Left forelimb (tissue), 1 donor: ENCODE measurements around the gene GPR89B.
"Not testable (repeated sequence)": the region's sequence is repeated elsewhere in the genome, so short reads cannot be mapped to it uniquely, and the experiment has no call there.

ENCODE experiments used
- DNase-seq: peaks from one replicate; pipeline ENCODE4 v3.0.0-alpha.2; 2018; ENCODE audit warnings: low spot score

The GPR89B gene

GRCh38 chr1:147928236-147929132 lies at the start of gene GPR89B:
Gene GPR89B (plus strand): TSS chr1:147928420. CDS start chr1:147928537, 117 bp downstream.
- DNase-seq: peak; percentile 89

DNA sequence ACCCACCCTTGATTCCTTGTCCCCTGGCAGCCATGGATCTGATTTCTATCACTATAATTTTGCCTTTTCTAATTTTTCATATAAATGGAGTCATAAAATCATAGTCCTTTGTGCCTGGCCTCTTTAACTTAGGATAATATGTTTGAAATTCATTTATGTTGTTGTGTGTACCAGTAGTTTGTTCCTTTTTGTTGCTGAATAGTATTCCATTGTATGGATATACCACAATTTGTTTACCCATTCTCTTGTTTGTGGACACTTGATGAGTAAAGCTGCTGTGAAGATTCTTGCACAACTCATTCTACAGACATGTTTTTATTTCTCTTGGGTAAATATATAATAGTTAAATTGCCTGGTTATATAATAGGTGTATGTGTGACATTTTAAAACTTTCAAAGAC lies 48.3 kb upstream of the GPR89B start:
- no peak for DNase-seq

DNA sequence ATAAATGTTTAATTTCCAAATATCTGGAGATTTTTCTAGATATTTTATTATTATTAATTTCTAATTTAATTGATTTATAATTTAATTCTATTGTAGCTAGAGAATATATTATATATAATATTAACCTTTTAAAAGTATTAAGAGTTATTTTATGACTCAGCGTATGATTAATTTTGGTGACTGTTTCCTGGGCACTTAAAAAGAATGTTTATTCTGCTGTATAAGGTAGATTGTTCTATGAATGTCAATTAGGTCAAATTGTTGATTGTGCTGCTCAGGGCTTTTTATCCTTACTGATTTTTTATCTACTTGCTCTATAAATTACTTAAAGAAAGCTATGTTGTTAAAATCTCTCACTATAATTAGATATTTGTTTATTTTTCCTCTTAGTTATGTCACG lies 45.7 kb upstream of the GPR89B start:
- DNase-seq: no peak

GRCh38 chr1:147890177-147890790 lies 37.9 kb upstream of the GPR89B start:
- no peak for DNase-seq

DNA sequence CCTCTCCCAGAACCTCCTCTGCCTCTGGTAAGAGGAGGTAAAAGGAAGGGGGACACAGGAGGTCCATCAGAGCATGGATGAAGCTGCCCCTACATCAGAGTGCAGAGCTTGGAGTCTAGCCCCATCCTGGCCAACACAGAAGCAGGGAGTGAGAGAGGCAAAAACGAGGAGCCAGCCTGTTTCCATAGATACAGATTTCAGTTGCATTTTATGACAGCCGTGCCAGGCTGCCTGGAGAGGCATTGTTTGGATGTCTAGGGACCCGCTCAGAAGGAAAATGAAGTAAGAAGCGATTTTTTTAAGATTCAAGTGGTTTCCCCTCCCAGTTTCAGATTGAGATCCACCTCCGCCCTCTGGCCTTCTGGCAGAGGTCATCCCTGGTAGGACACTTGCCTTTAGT lies 37.1 kb upstream of the GPR89B start:
- no peak for DNase-seq

GRCh38 chr1:147892216-147892615 lies 36.0 kb upstream of the GPR89B start:
- DNase-seq: no peak

DNA sequence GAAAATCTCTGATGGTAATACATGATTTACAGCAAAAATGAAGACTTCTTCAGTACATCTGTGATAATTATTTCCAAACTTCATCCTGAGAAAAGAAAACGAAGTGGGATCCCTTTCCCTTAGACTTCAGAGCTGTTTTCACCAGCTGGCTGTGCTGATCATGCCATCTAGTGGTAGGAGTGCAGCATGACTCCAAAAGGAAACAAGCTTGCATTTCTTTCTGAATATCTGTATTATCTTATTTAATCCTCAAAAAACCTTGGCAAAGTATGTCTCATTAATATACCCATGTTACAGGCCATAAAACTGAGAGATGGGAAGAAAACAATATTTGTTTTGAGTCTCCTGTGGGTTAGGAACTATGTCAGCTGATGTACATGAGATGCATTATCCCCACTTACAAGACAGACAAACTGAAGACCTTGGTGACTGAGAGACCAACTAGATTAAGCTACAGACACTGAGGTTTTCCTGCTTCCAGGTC lies 35.4 kb upstream of the GPR89B start:
- DNase-seq: no peak

GRCh38 chr1:147895123-147895522 lies 33.1 kb upstream of the GPR89B start:
- no peak for DNase-seq

- no peak for DNase-seq
These were observed 31.0 kb upstream of the GPR89B start for GRCh38 chr1:147897029-147897752.

GRCh38 chr1:147897789-147898188 lies 30.4 kb upstream of the GPR89B start:
- DNase-seq: no peak

DNA sequence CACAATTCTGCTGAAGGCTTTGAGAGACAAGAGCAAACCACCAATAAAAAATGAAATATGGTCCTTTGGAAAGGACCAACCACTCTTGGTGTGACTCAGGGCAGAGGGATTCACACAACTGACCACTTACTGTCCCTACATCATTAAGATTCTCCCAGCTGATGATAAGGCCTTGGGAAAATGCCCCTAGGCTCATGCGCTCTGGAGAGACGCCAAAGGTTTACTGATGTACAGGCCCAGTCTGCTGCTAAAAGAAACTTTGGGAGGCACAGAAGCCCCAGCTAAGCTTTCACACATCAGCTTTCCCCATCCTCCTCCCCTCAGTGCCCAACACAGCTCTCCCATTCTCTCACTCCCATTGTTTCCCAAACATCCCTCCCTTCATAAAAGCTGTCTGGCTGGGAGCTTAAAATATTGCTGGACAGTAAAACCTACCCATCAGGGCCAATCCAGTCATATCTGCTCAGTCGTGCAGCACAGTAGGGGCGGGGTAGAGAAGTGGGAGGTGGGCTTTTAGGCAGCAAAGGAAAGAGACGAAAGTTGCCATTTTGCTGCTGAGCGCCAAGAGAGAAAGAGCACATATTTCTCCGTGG lies 25.9 kb upstream of the GPR89B start, which contains the start of gene GJA8:
Gene GJA8 (plus strand): TSS at position 543 of the 593 bp plus-strand sequence. CDS start 5,161 bp downstream, outside the sequence.
- no peak for DNase-seq

DNA sequence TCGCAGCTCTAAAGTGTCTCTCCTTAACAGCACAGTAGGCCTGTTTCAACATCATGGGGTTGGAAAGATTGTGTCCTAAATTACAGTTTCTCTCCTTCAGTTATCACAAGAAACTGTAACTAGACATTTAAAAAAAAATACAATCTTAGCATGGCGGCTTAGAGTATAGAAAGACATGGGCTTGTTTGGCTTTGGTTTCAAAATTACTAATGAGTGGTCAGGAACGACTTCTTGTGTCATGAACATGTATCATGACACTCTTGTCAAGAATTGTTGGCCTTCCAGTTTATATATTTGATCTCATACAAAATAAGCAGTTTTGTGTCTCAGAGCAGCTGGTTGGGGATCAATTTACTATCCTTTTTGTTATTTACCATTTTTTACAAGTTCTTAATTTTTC lies 23.5 kb upstream of the GPR89B start:
- no peak for DNase-seq

- DNase-seq: no peak
These were observed 20.3 kb upstream of the GPR89B start for GRCh38 chr1:147907786-147908509.

- DNase-seq: no peak
These were observed 15.7 kb upstream of the GPR89B start for GRCh38 chr1:147912553-147912952.

- DNase-seq: no peak
These were observed 14.8 kb upstream of the GPR89B start for GRCh38 chr1:147913362-147913942.

GRCh38 chr1:147919896-147920295 lies 8.3 kb upstream of the GPR89B start:
- no peak for DNase-seq

GRCh38 chr1:147924813-147925212 lies 3.4 kb upstream of the GPR89B start:
- no peak for DNase-seq

- DNase-seq: not testable (repeated sequence)
These were observed 1.0 kb upstream of the GPR89B start for GRCh38 chr1:147927215-147927614.

DNA sequence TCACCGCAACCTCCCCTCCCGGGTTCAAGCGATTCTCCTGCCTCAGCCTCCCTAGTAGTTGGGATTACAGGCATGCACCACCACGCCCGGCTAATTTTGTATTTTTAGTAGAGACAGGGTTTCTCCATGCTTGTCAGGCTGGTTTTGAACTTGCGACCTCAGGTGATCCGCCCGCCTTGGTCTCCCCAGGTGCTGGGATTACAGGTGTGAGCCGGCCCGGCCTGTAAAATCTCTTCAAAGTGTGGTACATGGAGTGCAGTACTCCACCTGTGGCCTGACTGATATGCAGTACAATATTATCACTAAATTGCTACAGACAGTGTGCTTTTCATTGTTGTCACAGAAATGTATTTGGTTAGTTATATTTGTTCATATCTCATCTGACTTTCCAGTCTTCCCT lies 531 bp upstream of the GPR89B start:
- DNase-seq: not testable (repeated sequence)

DNA sequence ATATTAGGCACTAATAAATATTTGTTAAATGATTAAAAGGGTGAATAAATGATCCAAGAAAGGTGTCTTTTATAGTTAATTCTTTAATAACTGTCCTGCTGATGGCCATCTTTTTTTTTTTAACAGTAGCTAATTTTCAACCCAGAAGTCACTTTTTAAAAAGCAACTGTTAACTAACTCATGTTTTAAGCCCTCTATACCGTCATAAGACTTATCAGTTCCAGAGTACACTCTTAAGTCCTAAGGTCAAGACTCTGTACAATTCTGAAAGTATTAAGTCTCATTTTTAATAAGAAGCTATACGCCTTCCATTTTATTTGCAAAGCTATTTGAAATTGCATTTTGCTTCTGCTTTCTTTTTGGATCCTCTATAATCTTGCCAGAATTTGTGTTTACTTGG lies 2.9 kb downstream of the GPR89B start:
- DNase-seq: not testable (repeated sequence)

DNA sequence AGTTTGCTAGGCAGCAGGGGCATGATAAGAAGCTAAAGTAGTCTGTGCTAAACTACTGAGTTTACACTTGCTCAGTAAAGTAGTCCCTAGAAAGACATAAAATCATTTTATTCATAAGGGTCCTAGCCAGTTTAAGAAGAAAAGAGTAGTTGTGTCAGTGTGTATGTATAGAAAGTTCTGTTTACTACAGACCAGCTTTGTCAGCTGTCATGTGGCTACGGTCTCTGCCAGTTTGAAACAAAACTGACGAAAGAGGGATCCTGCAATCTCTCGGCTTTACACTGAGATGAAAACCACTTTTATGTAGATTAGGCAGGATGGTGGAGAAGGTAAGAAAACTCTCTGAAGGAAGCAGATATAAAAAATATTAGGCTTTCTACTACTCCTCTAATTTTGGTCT lies 7.1 kb downstream of the GPR89B start:
- not testable (repeated sequence) for DNase-seq
